ENCODE data around the gene AP4M1.

AP4M1 gene

DNA sequence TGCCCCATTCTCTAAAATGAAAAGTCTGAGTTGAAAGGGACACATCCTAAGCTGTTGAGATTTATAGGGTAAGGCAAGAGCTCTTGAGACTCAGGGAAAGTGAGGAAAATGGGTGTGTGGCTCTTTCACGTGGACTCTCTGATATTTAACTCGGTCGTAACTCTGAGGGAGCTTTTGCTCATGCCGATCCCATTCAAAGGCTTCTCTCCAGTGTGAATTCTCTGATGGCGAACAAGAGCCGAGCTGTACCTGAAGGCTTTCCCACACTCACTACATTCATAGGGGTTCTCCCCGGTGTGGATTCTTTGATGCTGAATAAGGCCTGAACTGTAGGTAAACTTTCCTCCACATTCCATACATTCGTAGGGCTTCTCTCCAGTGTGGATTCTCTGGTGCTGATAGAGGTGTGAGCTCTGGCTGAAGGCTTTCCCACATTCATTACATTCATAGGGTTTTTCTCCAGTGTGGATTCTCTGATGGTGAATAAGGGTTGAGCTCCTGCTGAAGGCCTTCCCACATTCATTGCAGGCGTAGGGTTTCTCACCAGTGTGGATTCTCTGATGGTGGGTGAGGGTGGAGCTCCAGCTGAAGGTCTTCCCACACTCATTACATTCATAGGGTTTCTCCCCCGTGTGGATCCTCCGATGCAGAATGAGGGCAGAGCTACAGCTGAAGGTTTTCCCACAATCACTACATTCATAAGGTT lies 30.3 kb upstream of the AP4M1 start:
- Histone ChIP-seq H3F3A (ENCODE audit: low read depth) (no peaks in the 10 kb centered on the region), H3K4me1 (ENCODE audit: insufficient read depth, low read length, poor library complexity, severe bottlenecking) (no peaks in the 10 kb centered on the region), H3K9ac (ENCODE audit: low read depth, low read length, poor library complexity, severe bottlenecking) (no peak overlapping the region), H3K9me3 (ENCODE audit: insufficient read depth, low read depth, low read length) (peaks cover 24% of the 10 kb centered on the region; the same call in 1 of the 2 replicates), H4K20me1 (ENCODE audit: insufficient read depth, low read length, poor library complexity, severe bottlenecking) (no peaks in the 10 kb centered on the region), H3K36me3 (ENCODE audit: insufficient read depth, low read length) (peaks cover 65% of the 10 kb centered on the region), H3K4me3 (ENCODE audit: low read length, poor library complexity, severe bottlenecking) (no peak overlapping the region), H2AFZ (ENCODE audit: low read length) (no peak overlapping the region), H3K4me2 (ENCODE audit: low read depth, low read length, poor library complexity, severe bottlenecking) (no peak overlapping the region), H3K27me3 (ENCODE audit: insufficient read depth, low read length, poor library complexity, severe bottlenecking) (no peaks in the 10 kb centered on the region), H3K9me2 (replicated peaks; ENCODE audit: low read depth, low read length) (no peaks in the 10 kb centered on the region), H3K79me2 (ENCODE audit: insufficient read depth, low read length) (peaks cover 4% of the 10 kb centered on the region; the same call in 1 of the 2 replicates)
- TF ChIP-seq CTCF (conservative IDR thresholded peaks at IDR 0.05; ENCODE audit: low read length) (no peak), EZH2phosphoT487 (IDR thresholded peaks at IDR 0.05; ENCODE audit: borderline replicate concordance) (no peak)

- Histone ChIP-seq H3K27me3 (ENCODE audit: insufficient read depth, low read length, poor library complexity, severe bottlenecking) (no peaks in the 10 kb centered on the region), H3K9me2 (replicated peaks; ENCODE audit: low read depth, low read length) (no peaks in the 10 kb centered on the region), H2AFZ (ENCODE audit: low read length) (no peak overlapping the region), H3K79me2 (ENCODE audit: insufficient read depth, low read length) (peaks cover 14% of the 10 kb centered on the region; the same call in 1 of the 2 replicates), H3F3A (ENCODE audit: low read depth) (no peaks in the 10 kb centered on the region), H3K4me1 (ENCODE audit: insufficient read depth, low read length, poor library complexity, severe bottlenecking) (no peaks in the 10 kb centered on the region), H3K4me3 (ENCODE audit: low read length, poor library complexity, severe bottlenecking) (no peak overlapping the region), H3K4me2 (ENCODE audit: low read depth, low read length, poor library complexity, severe bottlenecking) (no peak overlapping the region), H3K36me3 (ENCODE audit: insufficient read depth, low read length) (peaks cover 76% of the 10 kb centered on the region), H3K9ac (ENCODE audit: low read depth, low read length, poor library complexity, severe bottlenecking) (no peak overlapping the region), H3K9me3 (ENCODE audit: insufficient read depth, low read depth, low read length) (peaks cover 24% of the 10 kb centered on the region; the same call in 1 of the 2 replicates), H4K20me1 (ENCODE audit: insufficient read depth, low read length, poor library complexity, severe bottlenecking) (peaks cover 9% of the 10 kb centered on the region)
- TF ChIP-seq EZH2phosphoT487 (IDR thresholded peaks at IDR 0.05; ENCODE audit: borderline replicate concordance) (no peak), CTCF (conservative IDR thresholded peaks at IDR 0.05; ENCODE audit: low read length) (no peak)
These were observed 29.0 kb upstream of the AP4M1 start for GRCh38 chr7:100072462-100072861.

- TF ChIP-seq EZH2phosphoT487 (IDR thresholded peaks at IDR 0.05; ENCODE audit: borderline replicate concordance) (no peak), CTCF (conservative IDR thresholded peaks at IDR 0.05; ENCODE audit: low read length) (no peak)
- peaks cover 24% of the 10 kb centered on the region; the same call in 1 of the 2 replicates for H3K9me3 ChIP-seq (ENCODE audit: insufficient read depth, low read depth, low read length)
- H4K20me1 ChIP-seq (ENCODE audit: insufficient read depth, low read length, poor library complexity, severe bottlenecking) = peaks cover 28% of the 10 kb centered on the region
- H3K9ac ChIP-seq (ENCODE audit: low read depth, low read length, poor library complexity, severe bottlenecking) = no peak overlapping the region
- H3K9me2 ChIP-seq (replicated peaks; ENCODE audit: low read depth, low read length) = no peaks in the 10 kb centered on the region
- no peak overlapping the region for H3K4me2 ChIP-seq (ENCODE audit: low read depth, low read length, poor library complexity, severe bottlenecking)
- peaks cover 36% of the 10 kb centered on the region for H3K79me2 ChIP-seq (ENCODE audit: insufficient read depth, low read length)
- H2AFZ ChIP-seq (ENCODE audit: low read length) = no peak overlapping the region
- H3F3A ChIP-seq (ENCODE audit: low read depth) = no peaks in the 10 kb centered on the region
- H3K27me3 ChIP-seq (ENCODE audit: insufficient read depth, low read length, poor library complexity, severe bottlenecking) = no peaks in the 10 kb centered on the region
- H3K36me3 ChIP-seq (ENCODE audit: insufficient read depth, low read length) = peaks cover 82% of the 10 kb centered on the region
- H3K4me3 ChIP-seq (ENCODE audit: low read length, poor library complexity, severe bottlenecking) = no peak overlapping the region
- H3K4me1 ChIP-seq (ENCODE audit: insufficient read depth, low read length, poor library complexity, severe bottlenecking) = peaks cover 11% of the 10 kb centered on the region
These were observed 26.6 kb upstream of the AP4M1 start for GRCh38 chr7:100074841-100075240.

Data from Loucy (cell line).